Heart left ventricle (tissue), 13 donors: ENCODE data around the gene NR1I2.

Source experiments
- CTCF ChIP-seq, 12 donors: fragments of 200-600 bp; sonication (generic) in 4 of 12; IDR thresholded peaks; one replicate each; pipeline versions ENCODE4 v1.5.0 to v1.8.0; 2018 to 2022; ENCODE audit warnings: antibody characterized with exemption in 12 of 12, mild to moderate bottlenecking in 5 of 12
- POLR2A ChIP-seq, 2 donors: fragments of 450-650 bp; IDR thresholded peaks; one replicate each; pipeline ENCODE4 v1.6.1; 2017; ENCODE audit warnings: antibody characterized with exemption in 2 of 2, mild to moderate bottlenecking in 2 of 2, moderate library complexity in 2 of 2
- donor health status: ischemic (EF 13 %, LVEDD 7.1; RV severe dilation, severe dysfunction).
- donor health status: DM: no; HTN: yes; CAD: no.
- donor health status: DM: no; HTN: no; CAD: no.
- donor health status: ischemic (EF 25% LVEDD 6.9; RV normal size, moderate dysfunction).
- donor health status: ischemic (EF 25% LVEDD 5.7; RV mildly dilated, moderate dysfunction).
- donor health status: ischemic (EF 35%, LVEDD 5.7; RV mildly dilated, moderate dysfunction).
- donor health status: nonischemic (EF 11% LVEDD 7.7; RV severe dilation, severe dysfunction).
- donor health status: DM: yes; HTN: yes; CAD: no.
- donor health status: PGD.
- donor health status: ischemic (EF 29% LVEDD 5.4; RV normal size, mild dysfunction).
- donor health status: nonischemic (EF 23%, LVEDD 6.1; RV moderate dilation, normal function).

DNA sequence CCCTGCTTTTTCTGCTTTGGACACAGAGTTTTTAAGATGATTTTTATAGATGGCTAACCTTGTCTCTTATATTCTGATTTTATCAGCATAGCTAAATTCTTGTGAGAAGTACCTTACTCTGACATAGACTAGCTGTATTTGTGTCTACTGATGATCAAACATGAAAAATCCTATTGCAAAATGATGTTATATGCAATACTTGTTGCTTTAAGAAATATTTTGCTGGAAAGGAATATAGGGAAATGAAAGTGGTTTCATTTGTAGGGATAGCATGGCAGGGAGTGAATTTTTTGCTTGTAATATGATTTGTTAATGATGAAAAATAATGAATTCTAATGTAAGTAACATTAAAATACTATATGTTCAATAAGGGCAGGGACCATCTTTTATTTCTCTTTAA, 43.2 kb upstream of the NR1I2 start:
- TF ChIP-seq CTCF (IDR thresholded peaks at IDR 0.05) (no peak), POLR2A (IDR thresholded peaks at IDR 0.05) (no peak)
